Sigmoid colon (tissue), 7 donors: ENCODE measurements around the gene CCER1. TPM values are rescaled to one million over a fixed set of nuclear protein-coding genes. Genes with fewer than 3 reads are reported as not detected.

Source experiments
- DNase-seq: peaks from one replicate; pipeline ENCODE4 v3.0.0-alpha.2; 2019
- H3K27ac ChIP-seq, 4 donors: fragments of 200-600 bp; sonication (generic); one replicate each; pipeline ENCODE4 v1.5.1; 2016 to 2019; ENCODE audit warnings: mild to moderate bottlenecking in 1 of 4
- H3K27me3 ChIP-seq, 3 donors: fragments of 200-600 bp; sonication (generic); one replicate each; pipeline ENCODE4 v1.5.1; 2019; ENCODE audit warnings: mild to moderate bottlenecking in 1 of 3
- H3K36me3 ChIP-seq, 4 donors: fragments of 200-600 bp; sonication (generic); one replicate each; pipeline ENCODE4 v1.5.1; 2016 to 2019
- H3K4me1 ChIP-seq, 4 donors: fragments of 200-600 bp; sonication (generic); one replicate each; pipeline ENCODE4 v1.5.1; 2017 to 2019
- H3K4me3 ChIP-seq, 4 donors: fragments of 200-600 bp; sonication (generic); one replicate each; pipeline ENCODE4 v1.5.1; 2017 to 2019; ENCODE audit warnings: mild to moderate bottlenecking in 2 of 4, moderate library complexity in 1 of 4
- H3K9me3 ChIP-seq, 4 donors: fragments of 200-600 bp in 3 of 4; sonication (generic) in 3 of 4; one replicate each; pipeline versions ENCODE4 v1.5.1 to v1.6.1; 2013 to 2019
- CTCF ChIP-seq, 4 experiments: fragments of 450-650 bp in 3 of 4; fragments of 200-600 bp in 1 of 4; IDR thresholded peaks; one replicate each; pipeline ENCODE4 v1.5.1; 2016 to 2019; ENCODE audit warnings: antibody characterized with exemption in 4 of 4, mild to moderate bottlenecking in 3 of 4, moderate library complexity in 2 of 4
- EP300 ChIP-seq, 4 donors: sonication (generic); formaldehyde crosslinking; IDR thresholded peaks; one replicate each; pipeline ENCODE4 v1.6.1; 2017; ENCODE audit warnings: antibody characterized with exemption in 4 of 4
- POLR2A ChIP-seq, 2 donors: fragments of 450-650 bp; IDR thresholded peaks; one replicate each; pipeline ENCODE4 v1.6.1; 2016; ENCODE audit warnings: antibody characterized with exemption in 2 of 2, mild to moderate bottlenecking in 2 of 2, moderate library complexity in 2 of 2
- POLR2AphosphoS5 ChIP-seq, 4 donors: sonication (generic); formaldehyde crosslinking; IDR thresholded peaks; one replicate each; pipeline ENCODE4 v1.6.1; 2017; ENCODE audit warnings: antibody characterized with exemption in 4 of 4
- WGBS, 2 donors: extraction: QIAGEN DNeasy Blood & Tissue Kit; methylation state at CpG; one replicate each; pipeline ENCODE4 v1.1.7; 2013; 5-methylcytosine and 5-hydroxymethylcytosine counted together
- intact Hi-C: fragments of 100-400 bp; cut with DNase I; formaldehyde crosslinking; loops from one replicate; pipeline ENCODE4 v1.15.1; 2023
- polyA plus RNA-seq, 3 donors: library from polyadenylated mRNA; stranded (reverse); fragments of 200-250 nt; gene quantifications; one replicate each; pipeline ENCODE4 v1.2.3, GENCODE V29; 2013
- total RNA-seq, 4 donors: library from RNA; depleted of rRNA; stranded (reverse); fragments of >200 nt; gene quantifications; one replicate each; pipeline ENCODE4 v1.1.0, GENCODE V29; 2016
- donor health status: healthy with polysubstance abuse.
- donor health status: Bipolar disorder and iron deficiency.
- donor health status: healthy.

Gene CCER1
- not detected for total RNA-seq
- polyA plus RNA-seq, result not detected

GRCh38 chr12:90954921-90955320 is at the start of gene CCER1:
Gene CCER1, minus strand, starts transcription at chr12:90955176. Its CDS starts 434 bp downstream, at chr12:90954742.
- no peaks in the 10 kb centered on the region for H3K27me3 ChIP-seq
- no peaks in the 10 kb centered on the region for H3K4me1 ChIP-seq
- TF ChIP-seq CTCF (IDR thresholded peaks at IDR 0.05), result no peak
- no peak for TF ChIP-seq POLR2A (IDR thresholded peaks at IDR 0.05)
- no peak for TF ChIP-seq POLR2AphosphoS5 (IDR thresholded peaks at IDR 0.05)
- TF ChIP-seq EP300 (IDR thresholded peaks at IDR 0.05), result no peak
- DNase-seq, result no peak
- intact Hi-C loops, result no loop called here
- no peak within 1 kb of the TSS for H3K27ac ChIP-seq
- no peaks in the 10 kb centered on the region for H3K36me3 ChIP-seq
- H3K4me3 ChIP-seq, result no peak within 1 kb of the TSS
- 97% methylated on average over 22 of the region's 22 CpGs for WGBS, 2 donors
- no peaks in the 10 kb centered on the region for H3K9me3 ChIP-seq

GRCh38 chr12:91003737-91004136 is 48.8 kb upstream of the CCER1 start:
- intact Hi-C loops, result no loop called here
- Histone ChIP-seq H3K4me3 (no peak overlapping the region), H3K27me3 (no peaks in the 10 kb centered on the region), H3K9me3 (no peaks in the 10 kb centered on the region), H3K36me3 (no peaks in the 10 kb centered on the region), H3K27ac (no peak overlapping the region), H3K4me1 (no peaks in the 10 kb centered on the region)
- no peak for TF ChIP-seq POLR2A (IDR thresholded peaks at IDR 0.05)
- TF ChIP-seq POLR2AphosphoS5 (IDR thresholded peaks at IDR 0.05), result no peak
- no peak for TF ChIP-seq CTCF (IDR thresholded peaks at IDR 0.05)
- TF ChIP-seq EP300 (IDR thresholded peaks at IDR 0.05), result no peak
- no peak for DNase-seq

- intact Hi-C loops, result no loop called here
- no peak overlapping the region for H3K27ac ChIP-seq
- WGBS, 2 donors, result 27 to 77% methylated on average over 1 of the region's 1 CpG
Observed at GRCh38 chr12:91001306-91001705, 46.3 kb upstream of the CCER1 start.

GRCh38 chr12:90999966-91000365 is 45.0 kb upstream of the CCER1 start:
- WGBS, 2 donors, result 79 to 87% methylated on average over 2 of the region's 2 CpGs
- no peak overlapping the region for H3K27ac ChIP-seq
- no peaks in the 10 kb centered on the region for H3K9me3 ChIP-seq
- no peaks in the 10 kb centered on the region for H3K36me3 ChIP-seq
- TF ChIP-seq CTCF (IDR thresholded peaks at IDR 0.05) (no peak), POLR2AphosphoS5 (IDR thresholded peaks at IDR 0.05) (no peak), EP300 (IDR thresholded peaks at IDR 0.05) (no peak), POLR2A (IDR thresholded peaks at IDR 0.05) (no peak)
- intact Hi-C loops, result no loop called here
- no peak overlapping the region for H3K4me3 ChIP-seq
- H3K27me3 ChIP-seq, result no peaks in the 10 kb centered on the region
- DNase-seq, result no peak
- H3K4me1 ChIP-seq, result no peaks in the 10 kb centered on the region

More at GRCh38 chr12:91001306-91001705, 46.3 kb upstream of the CCER1 start:
- H3K27me3 ChIP-seq, result no peaks in the 10 kb centered on the region
- no peak overlapping the region for H3K4me3 ChIP-seq
- no peak for TF ChIP-seq POLR2AphosphoS5 (IDR thresholded peaks at IDR 0.05)
- no peaks in the 10 kb centered on the region for H3K9me3 ChIP-seq
- DNase-seq, result no peak
- no peaks in the 10 kb centered on the region for H3K36me3 ChIP-seq
- H3K4me1 ChIP-seq, result no peaks in the 10 kb centered on the region

- Histone ChIP-seq H3K4me3 (no peak overlapping the region), H3K4me1 (no peaks in the 10 kb centered on the region), H3K27ac (no peak overlapping the region), H3K36me3 (no peaks in the 10 kb centered on the region), H3K9me3 (no peaks in the 10 kb centered on the region), H3K27me3 (no peaks in the 10 kb centered on the region)
- DNase-seq, result no peak
- intact Hi-C loops, result no loop called here
- TF ChIP-seq CTCF (IDR thresholded peaks at IDR 0.05), result no peak
- TF ChIP-seq POLR2AphosphoS5 (IDR thresholded peaks at IDR 0.05), result no peak
- TF ChIP-seq EP300 (IDR thresholded peaks at IDR 0.05), result no peak
- no peak for TF ChIP-seq POLR2A (IDR thresholded peaks at IDR 0.05)
- WGBS, 2 donors, result 89 to 91% methylated on average over 2 of the region's 2 CpGs
Observed at GRCh38 chr12:90999527-90999926, 44.6 kb upstream of the CCER1 start.
